H7 (cell line): ENCODE results near the gene TEX264. TPM values are rescaled to one million over a fixed set of nuclear protein-coding genes. Genes with fewer than 3 reads are reported as not detected.

Experiments
- DNase-seq: peaks from one replicate; pipeline ENCODE4 v3.0.0; 2012
- H3K27me3 ChIP-seq: 2 replicates; pipeline ENCODE4 v1.6.0; 2011; ENCODE audit warnings: mild to moderate bottlenecking, low read length; ENCODE audit not compliant: control insufficient read depth, insufficient read depth
- H3K36me3 ChIP-seq: replicated peaks from 2 replicates; pipeline ENCODE4 v1.5.1; 2011; ENCODE audit warnings: low read length; ENCODE audit not compliant: control insufficient read depth, insufficient read depth
- H3K4me3 ChIP-seq: 2 replicates; pipeline ENCODE4 v1.5.1; 2011; ENCODE audit warnings: low read depth, mild to moderate bottlenecking, control low read depth, low read length, moderate library complexity; ENCODE audit not compliant: insufficient read depth
- total RNA-seq: library from RNA; depleted of rRNA; stranded (reverse); fragments of >200 nt; shearing (Covaris generic); gene quantifications from 2 replicates; pipeline ENCODE4 v1.2.3, GENCODE V29; 2014

Gene TEX264
- total RNA-seq, 1 experiment from 2014 or later = 18.9 TPM

GRCh38 chr3:51711352-51712037 is 40.4 kb downstream of the TEX264 start:
- no peak for DNase-seq
- Histone ChIP-seq H3K36me3 (no peaks in the 10 kb centered on the region), H3K4me3 (no peak overlapping the region), H3K27me3 (peaks cover 22% of the 10 kb centered on the region)

GRCh38 chr3:51712038-51712420 is 41.0 kb downstream of the TEX264 start:
- peaks cover 21% of the 10 kb centered on the region for H3K27me3 ChIP-seq
- no peaks in the 10 kb centered on the region for H3K36me3 ChIP-seq
- H3K4me3 ChIP-seq = no peak overlapping the region
- no peak for DNase-seq

- H3K36me3 ChIP-seq = no peaks in the 10 kb centered on the region
- peaks cover 16% of the 10 kb centered on the region for H3K27me3 ChIP-seq
- no peak for DNase-seq
- H3K4me3 ChIP-seq = no peak overlapping the region
These were observed 41.5 kb downstream of the TEX264 start for GRCh38 chr3:51712511-51712931.

GRCh38 chr3:51712963-51713362 is 41.9 kb downstream of the TEX264 start:
- Histone ChIP-seq H3K4me3 (no peak overlapping the region), H3K27me3 (peaks cover 12% of the 10 kb centered on the region), H3K36me3 (no peaks in the 10 kb centered on the region)
- peak; percentile 33 for DNase-seq

GRCh38 chr3:51715231-51715976 is 44.4 kb downstream of the TEX264 start:
- peak; percentile 33 for DNase-seq
- H3K36me3 ChIP-seq = no peaks in the 10 kb centered on the region
- H3K27me3 ChIP-seq = no peaks in the 10 kb centered on the region
- H3K4me3 ChIP-seq = no peak overlapping the region

GRCh38 chr3:51715977-51716294 is 44.9 kb downstream of the TEX264 start:
- DNase-seq = peak; percentile 32
- Histone ChIP-seq H3K36me3 (no peaks in the 10 kb centered on the region), H3K4me3 (no peak overlapping the region), H3K27me3 (no peaks in the 10 kb centered on the region)

GRCh38 chr3:51716805-51717204 is 45.8 kb downstream of the TEX264 start:
- Histone ChIP-seq H3K36me3 (no peaks in the 10 kb centered on the region), H3K27me3 (no peaks in the 10 kb centered on the region), H3K4me3 (no peak overlapping the region)
- peak; percentile 70 for DNase-seq

- H3K27me3 ChIP-seq = no peaks in the 10 kb centered on the region
- no peak overlapping the region for H3K4me3 ChIP-seq
- DNase-seq = no peak
- no peaks in the 10 kb centered on the region for H3K36me3 ChIP-seq
These were observed 46.4 kb downstream of the TEX264 start for GRCh38 chr3:51717446-51717845.

GRCh38 chr3:51717947-51718346 is 46.9 kb downstream of the TEX264 start:
- Histone ChIP-seq H3K36me3 (no peaks in the 10 kb centered on the region), H3K27me3 (no peaks in the 10 kb centered on the region), H3K4me3 (no peak overlapping the region)
- no peak for DNase-seq

GRCh38 chr3:51718547-51719409 is 47.7 kb downstream of the TEX264 start:
- DNase-seq = peak; percentile 91
- Histone ChIP-seq H3K27me3 (no peaks in the 10 kb centered on the region), H3K36me3 (no peaks in the 10 kb centered on the region), H3K4me3 (no peak overlapping the region)

GRCh38 chr3:51719410-51720025 is 48.5 kb downstream of the TEX264 start:
- DNase-seq = peak; percentile 61
- H3K27me3 ChIP-seq = no peaks in the 10 kb centered on the region
- no peak overlapping the region for H3K4me3 ChIP-seq
- H3K36me3 ChIP-seq = no peaks in the 10 kb centered on the region

- H3K4me3 ChIP-seq = no peak overlapping the region
- no peaks in the 10 kb centered on the region for H3K36me3 ChIP-seq
- DNase-seq = peak; percentile 8
- H3K27me3 ChIP-seq = no peaks in the 10 kb centered on the region
These were observed 49.4 kb downstream of the TEX264 start for GRCh38 chr3:51720292-51721061.

- no peaks in the 10 kb centered on the region for H3K36me3 ChIP-seq
- H3K27me3 ChIP-seq = no peaks in the 10 kb centered on the region
- no peak overlapping the region for H3K4me3 ChIP-seq
- DNase-seq = no peak
These were observed 50.2 kb downstream of the TEX264 start for GRCh38 chr3:51721062-51721745.
